HG03442 (cell line): ENCODE data around the gene ATP4A.

Experiments
- ATAC-seq: cut with Tn5 transposase; IDR thresholded peaks from one replicate; pipeline ENCODE4 v1.9.1; 2021; ENCODE audit warnings: mild to moderate bottlenecking, moderate library complexity; ENCODE audit not compliant: unreplicated experiment

Gene ATP4A

GRCh38 chr19:35566738-35567137 lies 3.3 kb upstream of the ATP4A start:
- no peak for ATAC-seq

- no peak for ATAC-seq
Measured at GRCh38 chr19:35565016-35565856, 1.8 kb upstream of the ATP4A start.

- ATAC-seq, result no peak
Measured at GRCh38 chr19:35562776-35563175, 682 bp downstream of the ATP4A start.

GRCh38 chr19:35562336-35562735 lies 1.1 kb downstream of the ATP4A start:
- ATAC-seq, result no peak

GRCh38 chr19:35561436-35561835 lies 2.0 kb downstream of the ATP4A start:
- no peak for ATAC-seq

GRCh38 chr19:35560677-35561076 lies 2.8 kb downstream of the ATP4A start:
- ATAC-seq, result no peak

- ATAC-seq, result no peak
Measured at GRCh38 chr19:35560271-35560670, 3.2 kb downstream of the ATP4A start.

GRCh38 chr19:35559781-35560180 lies 3.7 kb downstream of the ATP4A start:
- ATAC-seq, result no peak

GRCh38 chr19:35559281-35559659 lies 4.2 kb downstream of the ATP4A start:
- peak; percentile 41 for ATAC-seq

GRCh38 chr19:35558400-35559280 lies 4.8 kb downstream of the ATP4A start:
- peak; percentile 21 for ATAC-seq

GRCh38 chr19:35557539-35558399 lies 5.7 kb downstream of the ATP4A start:
- ATAC-seq, result no peak

- ATAC-seq, result no peak
Measured at GRCh38 chr19:35556846-35557538, 6.5 kb downstream of the ATP4A start.

GRCh38 chr19:35556025-35556590 lies 7.3 kb downstream of the ATP4A start:
- no peak for ATAC-seq

- no peak for ATAC-seq
Measured at GRCh38 chr19:35555301-35556005, 8.0 kb downstream of the ATP4A start.

- ATAC-seq, result no peak
Measured at GRCh38 chr19:35554076-35554475, 9.4 kb downstream of the ATP4A start.

- ATAC-seq, result no peak
Measured at GRCh38 chr19:35553385-35554000, 10.0 kb downstream of the ATP4A start.

- ATAC-seq, result no peak
Measured at GRCh38 chr19:35552534-35553384, 10.7 kb downstream of the ATP4A start.
